ENCODE measurements around the gene REN. TPM values are rescaled to one million over a fixed set of nuclear protein-coding genes. Genes with fewer than 3 reads are reported as not detected.

REN gene
- total and polyA plus RNA-seq, 2 of the 13 experiments (the other 11 are each of a cell fraction or from before 2014, with no cell fraction given) = not detected

DNA sequence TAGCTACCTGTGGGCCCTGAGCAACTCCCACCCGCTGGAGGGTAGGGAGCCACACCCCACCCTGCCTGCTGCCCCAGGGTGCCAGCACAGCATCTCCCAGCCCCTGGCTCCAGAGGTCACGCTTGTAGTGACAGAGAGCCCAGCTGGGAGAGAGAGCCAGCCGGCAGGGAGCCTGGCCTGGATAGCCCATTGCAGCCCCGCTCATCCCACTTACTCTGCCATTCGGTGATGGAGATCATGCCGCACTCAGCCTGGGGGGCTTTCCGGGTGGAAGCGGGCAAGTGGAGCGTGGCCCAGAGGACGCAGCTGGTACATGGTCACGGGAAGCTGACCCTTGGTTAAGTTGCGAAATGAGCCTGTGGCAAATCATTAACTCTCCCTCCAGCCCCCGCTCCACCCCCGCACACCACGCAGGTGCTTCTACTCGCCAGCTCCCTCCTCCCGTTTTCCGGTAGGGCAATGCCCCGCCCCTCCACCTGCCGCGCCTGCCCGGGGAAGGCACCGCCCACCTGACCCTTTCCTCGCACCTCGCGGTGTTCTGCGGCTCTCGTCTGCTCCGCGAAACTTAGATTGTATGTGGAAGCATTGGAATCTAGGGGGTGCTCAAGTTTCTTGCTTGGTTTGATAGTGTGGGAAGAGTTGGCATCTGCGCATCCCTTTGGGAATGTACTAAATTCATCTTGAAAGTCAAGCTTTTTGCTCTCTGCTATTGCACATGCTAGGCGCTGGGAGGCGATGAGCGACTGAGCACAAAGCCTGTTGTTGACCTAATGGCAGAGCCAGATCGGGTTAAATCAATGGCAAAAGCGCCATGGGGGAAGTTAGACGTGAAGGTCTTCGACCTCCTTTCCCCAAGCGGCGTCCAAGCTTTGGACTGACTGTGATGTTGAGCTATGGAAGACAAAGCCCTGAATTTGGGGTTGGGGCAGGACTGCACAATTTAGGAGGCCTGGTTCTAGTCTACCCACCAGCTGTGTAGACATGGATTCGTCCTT is 47.8 kb upstream of the REN start, which contains the start of gene GOLT1A (continued):
- TF ChIP-seq, protein P1, sequence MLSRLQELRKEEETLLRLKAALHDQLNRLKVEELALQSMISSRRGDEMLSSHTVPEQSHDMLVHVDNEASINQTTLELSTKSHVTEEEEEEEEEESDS (CRISPR knock-in tag; IDR thresholded peaks at IDR 0.05; ENCODE audit: borderline replicate concordance) = 0 out of 2 replicates have a peak, but pooled peaks have one; percentile 28
- TF ChIP-seq TCF7L2 (IDR thresholded peaks at IDR 0.05; ENCODE audit: low read depth, low read length) = no peak
- peak; percentile 90; the same call in 1 of the 2 replicates for TF ChIP-seq ZNF749 (CRISPR knock-in tag; IDR thresholded peaks at IDR 0.05; ENCODE audit: borderline replicate concordance)
- no peak for TF ChIP-seq NCOA5 (CRISPR knock-in tag; IDR thresholded peaks at IDR 0.05)
- no peak for TF ChIP-seq ZSCAN12 (CRISPR knock-in tag; IDR thresholded peaks at IDR 0.05)
- TF ChIP-seq JARID2 (CRISPR knock-in tag; IDR thresholded peaks at IDR 0.05; ENCODE audit: insufficient replicate concordance) = no peak
- TF ChIP-seq CHD4 (IDR thresholded peaks at IDR 0.05; ENCODE audit: borderline replicate concordance, low read length) = peak; percentile 39; the same call in 1 of the 2 replicates
- TF ChIP-seq, protein P2, sequence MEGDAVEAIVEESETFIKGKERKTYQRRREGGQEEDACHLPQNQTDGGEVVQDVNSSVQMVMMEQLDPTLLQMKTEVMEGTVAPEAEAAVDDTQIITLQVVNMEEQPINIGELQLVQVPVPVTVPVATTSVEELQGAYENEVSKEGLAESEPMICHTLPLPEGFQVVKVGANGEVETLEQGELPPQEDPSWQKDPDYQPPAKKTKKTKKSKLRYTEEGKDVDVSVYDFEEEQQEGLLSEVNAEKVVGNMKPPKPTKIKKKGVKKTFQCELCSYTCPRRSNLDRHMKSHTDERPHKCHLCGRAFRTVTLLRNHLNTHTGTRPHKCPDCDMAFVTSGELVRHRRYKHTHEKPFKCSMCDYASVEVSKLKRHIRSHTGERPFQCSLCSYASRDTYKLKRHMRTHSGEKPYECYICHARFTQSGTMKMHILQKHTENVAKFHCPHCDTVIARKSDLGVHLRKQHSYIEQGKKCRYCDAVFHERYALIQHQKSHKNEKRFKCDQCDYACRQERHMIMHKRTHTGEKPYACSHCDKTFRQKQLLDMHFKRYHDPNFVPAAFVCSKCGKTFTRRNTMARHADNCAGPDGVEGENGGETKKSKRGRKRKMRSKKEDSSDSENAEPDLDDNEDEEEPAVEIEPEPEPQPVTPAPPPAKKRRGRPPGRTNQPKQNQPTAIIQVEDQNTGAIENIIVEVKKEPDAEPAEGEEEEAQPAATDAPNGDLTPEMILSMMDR (CRISPR knock-in tag; IDR thresholded peaks at IDR 0.05) = peak; percentile 93
- peak; percentile 32; the same call in 1 of the 2 replicates for TF ChIP-seq ZNF274 (CRISPR knock-in tag; IDR thresholded peaks at IDR 0.05)
- TF ChIP-seq NAIF1 (CRISPR knock-in tag; IDR thresholded peaks at IDR 0.05; ENCODE audit: borderline replicate concordance) = no peak
- no peak for TF ChIP-seq SMARCC2 (IDR thresholded peaks at IDR 0.05)
- TF ChIP-seq, protein P3, sequence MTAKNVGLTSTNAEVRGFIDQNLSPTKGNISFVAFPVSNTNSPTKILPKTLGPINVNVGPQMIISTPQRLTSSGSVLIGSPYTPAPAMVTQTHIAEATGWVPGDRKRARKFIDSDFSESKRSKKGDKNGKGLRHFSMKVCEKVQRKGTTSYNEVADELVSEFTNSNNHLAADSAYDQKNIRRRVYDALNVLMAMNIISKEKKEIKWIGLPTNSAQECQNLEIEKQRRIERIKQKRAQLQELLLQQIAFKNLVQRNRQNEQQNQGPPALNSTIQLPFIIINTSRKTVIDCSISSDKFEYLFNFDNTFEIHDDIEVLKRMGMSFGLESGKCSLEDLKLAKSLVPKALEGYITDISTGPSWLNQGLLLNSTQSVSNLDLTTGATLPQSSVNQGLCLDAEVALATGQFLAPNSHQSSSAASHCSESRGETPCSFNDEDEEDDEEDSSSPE (CRISPR knock-in tag; IDR thresholded peaks at IDR 0.05) = peak; percentile 94
- TF ChIP-seq HMGA1 (CRISPR knock-in tag; conservative IDR thresholded peaks at IDR 0.05) = no peak
- TF ChIP-seq, protein P4, sequence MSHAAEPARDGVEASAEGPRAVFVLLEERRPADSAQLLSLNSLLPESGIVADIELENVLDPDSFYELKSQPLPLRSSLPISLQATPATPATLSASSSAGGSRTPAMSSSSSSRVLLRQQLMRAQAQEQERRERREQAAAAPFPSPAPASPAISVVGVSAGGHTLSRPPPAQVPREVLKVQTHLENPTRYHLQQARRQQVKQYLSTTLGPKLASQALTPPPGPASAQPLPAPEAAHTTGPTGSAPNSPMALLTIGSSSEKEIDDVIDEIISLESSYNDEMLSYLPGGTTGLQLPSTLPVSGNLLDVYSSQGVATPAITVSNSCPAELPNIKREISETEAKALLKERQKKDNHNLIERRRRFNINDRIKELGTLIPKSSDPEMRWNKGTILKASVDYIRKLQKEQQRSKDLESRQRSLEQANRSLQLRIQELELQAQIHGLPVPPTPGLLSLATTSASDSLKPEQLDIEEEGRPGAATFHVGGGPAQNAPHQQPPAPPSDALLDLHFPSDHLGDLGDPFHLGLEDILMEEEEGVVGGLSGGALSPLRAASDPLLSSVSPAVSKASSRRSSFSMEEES (CRISPR knock-in tag; IDR thresholded peaks at IDR 0.05) = peak; percentile 92
- no peak for TF ChIP-seq NBN (conservative IDR thresholded peaks at IDR 0.05)
- TF ChIP-seq ZNF737 (CRISPR knock-in tag; IDR thresholded peaks at IDR 0.05; ENCODE audit: borderline replicate concordance) = no peak
- TF ChIP-seq, protein P5, sequence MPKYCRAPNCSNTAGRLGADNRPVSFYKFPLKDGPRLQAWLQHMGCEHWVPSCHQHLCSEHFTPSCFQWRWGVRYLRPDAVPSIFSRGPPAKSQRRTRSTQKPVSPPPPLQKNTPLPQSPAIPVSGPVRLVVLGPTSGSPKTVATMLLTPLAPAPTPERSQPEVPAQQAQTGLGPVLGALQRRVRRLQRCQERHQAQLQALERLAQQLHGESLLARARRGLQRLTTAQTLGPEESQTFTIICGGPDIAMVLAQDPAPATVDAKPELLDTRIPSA (CRISPR knock-in tag; IDR thresholded peaks at IDR 0.05; ENCODE audit: borderline replicate concordance) = no peak; the same call in 1 of the 2 replicates

All from HepG2 (cell line).